Measurements from ENCODE around the gene PCDHA8.
A peak's percentile ranks its signal among the peaks of the same experiment; 100 is the strongest.
"Not testable (repeated sequence)": the region's sequence is repeated elsewhere in the genome, so short reads cannot be mapped to it uniquely, and the experiment has no call there.

Gene PCDHA8

GRCh38 chr5:140828362-140828737, 12.6 kb upstream of the PCDHA8 start:
- DNase-seq = no peak

- not testable (repeated sequence) for DNase-seq
Measured at GRCh38 chr5:140829511-140830501, 11.2 kb upstream of the PCDHA8 start.

GRCh38 chr5:140833993-140834392, 7.0 kb upstream of the PCDHA8 start, which contains the start of gene PCDHA7:
Gene PCDHA7, plus strand, starts transcription at chr5:140834269. Its CDS starts 115 bp downstream, at chr5:140834384.
- no peak for DNase-seq

GRCh38 chr5:140834439-140835008, 6.5 kb upstream of the PCDHA8 start:
- DNase-seq = not testable (repeated sequence)

- no peak for DNase-seq
Measured at GRCh38 chr5:140835622-140836510, 5.1 kb upstream of the PCDHA8 start.

GRCh38 chr5:140842798-140843733, 2.1 kb downstream of the PCDHA8 start:
- no peak for DNase-seq

GRCh38 chr5:140848139-140849102, 7.4 kb downstream of the PCDHA8 start, which contains the start of gene PCDHA9:
Gene PCDHA9, plus strand, starts transcription at chr5:140848382. Its CDS starts 114 bp downstream, at chr5:140848496.
- not testable (repeated sequence) for DNase-seq

GRCh38 chr5:140849831-140850634, 9.0 kb downstream of the PCDHA8 start:
- DNase-seq = not testable (repeated sequence)

GRCh38 chr5:140855772-140856674, 15.0 kb downstream of the PCDHA8 start, which contains the start of gene PCDHA10:
Gene PCDHA10, plus strand, starts transcription at chr5:140855897. Its CDS starts 152 bp downstream, at chr5:140856049.
- peak in 3 of 56 donors; percentile 18 to 23 (median 22) for DNase-seq

GRCh38 chr5:140857177-140857986, 16.4 kb downstream of the PCDHA8 start:
- no peak for DNase-seq

GRCh38 chr5:140857987-140858240, 16.9 kb downstream of the PCDHA8 start:
- no peak for DNase-seq

- DNase-seq = no peak
Measured at GRCh38 chr5:140862441-140863295, 21.7 kb downstream of the PCDHA8 start.

- DNase-seq = peak in 2 of 56 donors; percentile 19 to 26
Measured at GRCh38 chr5:140868721-140869554, 28.0 kb downstream of the PCDHA8 start, which contains the start of gene PCDHA11. Gene PCDHA11, plus strand, starts transcription at chr5:140868957. Its CDS starts 147 bp downstream, at chr5:140869104.

- no peak for DNase-seq
Measured at GRCh38 chr5:140869555-140869886, 28.5 kb downstream of the PCDHA8 start.

Data from nucleus accumbens (tissue), 56 donors.